Uterus (tissue), 2 donors: ENCODE measurements around the gene DDX31.

Source experiments
- CTCF ChIP-seq, 4 experiments: fragments of 200-600 bp in 2 of 4; fragments of 450-650 bp in 2 of 4; sonication (generic) in 2 of 4; IDR thresholded peaks; one replicate each; pipeline ENCODE4 v1.5.1; 2016 to 2019; ENCODE audit warnings: antibody characterized with exemption in 4 of 4, mild to moderate bottlenecking in 2 of 4, moderate library complexity in 1 of 4
- POLR2A ChIP-seq, 2 donors: fragments of 450-650 bp; IDR thresholded peaks; one replicate each; pipeline ENCODE4 v1.6.1; 2016; ENCODE audit warnings: antibody characterized with exemption in 2 of 2, mild to moderate bottlenecking in 1 of 2, moderate library complexity in 1 of 2

GRCh38 chr9:132579427-132579798 lies 90.4 kb downstream of the DDX31 start:
- no peak for TF ChIP-seq CTCF (IDR thresholded peaks at IDR 0.05)
- no peak for TF ChIP-seq POLR2A (IDR thresholded peaks at IDR 0.05)
